Measurements from ENCODE around the gene ANKRD11.

The ANKRD11 gene

GRCh38 chr16:89241187-89242007 lies 249.0 kb downstream of the ANKRD11 start:
- peak; percentile 50 to 61 for DNase-seq (ENCODE audit: low read depth in 2 of 2)

- DNase-seq (ENCODE audit: low read depth in 2 of 2): no peak
Measured at GRCh38 chr16:89237733-89238132, 252.6 kb downstream of the ANKRD11 start.

- no peak for DNase-seq (ENCODE audit: low read depth in 2 of 2)
Measured at GRCh38 chr16:89233678-89234490, 256.5 kb downstream of the ANKRD11 start.

GRCh38 chr16:89232107-89232506 lies 258.3 kb downstream of the ANKRD11 start:
- no peak for DNase-seq (ENCODE audit: low read depth in 2 of 2)

GRCh38 chr16:89230255-89230654 lies 260.1 kb downstream of the ANKRD11 start:
- DNase-seq (ENCODE audit: low read depth in 2 of 2): no peak

GRCh38 chr16:89224665-89225064 lies 265.7 kb downstream of the ANKRD11 start:
- no peak for DNase-seq (ENCODE audit: low read depth in 2 of 2)

GRCh38 chr16:89222931-89223330 lies 267.4 kb downstream of the ANKRD11 start:
- no peak for DNase-seq (ENCODE audit: low read depth in 2 of 2)

GRCh38 chr16:89221604-89222003 lies 268.8 kb downstream of the ANKRD11 start:
- DNase-seq (ENCODE audit: low read depth in 2 of 2): no peak

- DNase-seq (ENCODE audit: low read depth in 2 of 2): no peak
Measured at GRCh38 chr16:89219365-89219764, 271.0 kb downstream of the ANKRD11 start.

Data from activated CD8-positive, alpha-beta memory T cell treated with anti-CD3 and anti-CD28 coated beads for 4 hours (primary cell).